ENCODE measurements around the gene ATG4A. TPM values are rescaled to one million over a fixed set of nuclear protein-coding genes. Genes with fewer than 3 reads are reported as not detected.
A peak's percentile ranks its signal among the peaks of the same experiment; 100 is the strongest.

Gene ATG4A
- polyA plus RNA-seq, 3 donors: 6.6 to 16.8 (median 16.6) TPM

DNA sequence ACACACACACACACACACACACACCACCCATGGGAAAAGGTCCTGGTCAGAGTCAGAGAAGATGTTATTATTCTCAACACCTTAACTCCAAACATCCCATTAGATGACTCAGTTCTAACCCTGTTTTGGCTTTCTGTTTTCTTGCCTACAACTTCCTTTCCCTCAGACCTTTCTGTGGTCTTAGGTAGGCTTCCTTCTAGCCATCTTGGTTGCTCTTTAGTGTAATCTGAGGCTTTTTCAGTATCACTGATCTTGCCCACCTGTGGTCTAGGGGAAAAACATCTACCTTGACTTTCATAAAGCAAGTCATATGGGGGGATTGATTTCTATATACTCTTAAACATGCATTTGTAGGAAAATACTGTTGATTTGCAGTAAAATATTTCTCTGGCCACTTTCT lies 56.9 kb downstream of the ATG4A start:
- H3K36me3 Mint-ChIP-seq: peaks cover 27 to 52% of the 10 kb centered on the region in 2 donors
- Histone ChIP-seq H3K36me3 (replicated peaks in 1 of 2; ENCODE audit: control insufficient read depth in 1 of 2, insufficient read depth in 2 of 2, low read length in 2 of 2) (peaks cover 0 to 43% of the 10 kb centered on the region in 2 donors), H3K27ac (ENCODE audit: low read depth in 1 of 2, low read length in 2 of 2) (no peak overlapping the region), H4K20me1 (ENCODE audit: insufficient read depth, low read length) (no peaks in the 10 kb centered on the region), H3K4me2 (replicated peaks; ENCODE audit: extremely low read depth, low read length, poor library complexity, severe bottlenecking) (no peak overlapping the region), H3K4me3 (replicated peaks in 1 of 3; ENCODE audit: low read depth in 2 of 3, low read length in 3 of 3) (no peak overlapping the region), H3K4me1 (ENCODE audit: control insufficient read depth in 1 of 2, insufficient read depth in 2 of 2, low read length in 2 of 2) (no peaks in the 10 kb centered on the region), H3K79me2 (ENCODE audit: insufficient read depth, low read length) (no peaks in the 10 kb centered on the region), H2AFZ (ENCODE audit: insufficient read depth, low read depth, low read length, poor library complexity, severe bottlenecking) (no peak overlapping the region), H3K27me3 (ENCODE audit: control insufficient read depth in 2 of 2, insufficient read depth in 2 of 2, low read length in 2 of 2) (no peaks in the 10 kb centered on the region), H3K9ac (ENCODE audit: insufficient read depth, low read length, poor library complexity, severe bottlenecking) (no peak overlapping the region), H3K9me3 (replicated peaks in 1 of 2; ENCODE audit: control insufficient read depth in 1 of 2, insufficient read depth in 1 of 2, low read length in 2 of 2) (no peaks in the 10 kb centered on the region)
- no peak for DNase-seq
- H3K27ac Mint-ChIP-seq: no peak overlapping the region
- intact Hi-C loops (cut with micrococcal nuclease): no loop called here
- H3K27me3 Mint-ChIP-seq (ENCODE audit: low read depth in 3 of 3): peaks cover 0 to 4% (median 0%) of the 10 kb centered on the region in 3 donors
- no peaks in the 10 kb centered on the region for H3K4me1 Mint-ChIP-seq
- TF ChIP-seq, protein P1, sequence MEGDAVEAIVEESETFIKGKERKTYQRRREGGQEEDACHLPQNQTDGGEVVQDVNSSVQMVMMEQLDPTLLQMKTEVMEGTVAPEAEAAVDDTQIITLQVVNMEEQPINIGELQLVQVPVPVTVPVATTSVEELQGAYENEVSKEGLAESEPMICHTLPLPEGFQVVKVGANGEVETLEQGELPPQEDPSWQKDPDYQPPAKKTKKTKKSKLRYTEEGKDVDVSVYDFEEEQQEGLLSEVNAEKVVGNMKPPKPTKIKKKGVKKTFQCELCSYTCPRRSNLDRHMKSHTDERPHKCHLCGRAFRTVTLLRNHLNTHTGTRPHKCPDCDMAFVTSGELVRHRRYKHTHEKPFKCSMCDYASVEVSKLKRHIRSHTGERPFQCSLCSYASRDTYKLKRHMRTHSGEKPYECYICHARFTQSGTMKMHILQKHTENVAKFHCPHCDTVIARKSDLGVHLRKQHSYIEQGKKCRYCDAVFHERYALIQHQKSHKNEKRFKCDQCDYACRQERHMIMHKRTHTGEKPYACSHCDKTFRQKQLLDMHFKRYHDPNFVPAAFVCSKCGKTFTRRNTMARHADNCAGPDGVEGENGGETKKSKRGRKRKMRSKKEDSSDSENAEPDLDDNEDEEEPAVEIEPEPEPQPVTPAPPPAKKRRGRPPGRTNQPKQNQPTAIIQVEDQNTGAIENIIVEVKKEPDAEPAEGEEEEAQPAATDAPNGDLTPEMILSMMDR (IDR thresholded peaks at IDR 0.05): no peak
- H3K9me3 Mint-ChIP-seq: peaks cover 0 to 3% (median 0%) of the 10 kb centered on the region in 7 donors
- no peak overlapping the region for H3K4me3 Mint-ChIP-seq

DNA sequence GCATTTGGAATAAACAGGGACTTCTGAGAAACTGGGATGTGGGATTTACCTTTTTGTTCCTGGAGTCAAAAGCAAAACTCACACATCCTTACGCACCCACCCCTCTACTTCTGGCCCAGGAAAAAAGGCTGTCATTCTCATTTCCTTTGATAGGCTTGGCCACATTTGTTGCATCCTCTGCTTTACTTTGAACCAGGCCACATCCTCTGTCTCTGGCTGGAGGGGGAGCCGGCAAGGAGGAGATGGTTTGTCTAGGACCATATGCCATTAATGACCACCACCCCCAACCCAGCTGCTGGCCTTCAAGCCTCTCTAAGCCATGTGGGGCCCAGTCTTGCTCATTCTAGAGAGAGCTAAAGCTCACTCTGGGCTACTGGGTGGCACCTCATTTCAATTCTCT lies 64.5 kb downstream of the ATG4A start:
- no peak for DNase-seq
- intact Hi-C loops (cut with micrococcal nuclease): no loop called here
- Histone ChIP-seq H3K79me2 (ENCODE audit: insufficient read depth, low read length) (no peaks in the 10 kb centered on the region), H2AFZ (ENCODE audit: insufficient read depth, low read depth, low read length, poor library complexity, severe bottlenecking) (no peak overlapping the region), H3K9me3 (replicated peaks in 1 of 2; ENCODE audit: control insufficient read depth in 1 of 2, insufficient read depth in 1 of 2, low read length in 2 of 2) (no peaks in the 10 kb centered on the region), H3K4me3 (replicated peaks in 1 of 3; ENCODE audit: low read depth in 2 of 3, low read length in 3 of 3) (no peak overlapping the region), H3K36me3 (replicated peaks in 1 of 2; ENCODE audit: control insufficient read depth in 1 of 2, insufficient read depth in 2 of 2, low read length in 2 of 2) (peaks cover 12 to 25% of the 10 kb centered on the region in 2 donors), H3K4me2 (replicated peaks; ENCODE audit: extremely low read depth, low read length, poor library complexity, severe bottlenecking) (no peak overlapping the region), H4K20me1 (ENCODE audit: insufficient read depth, low read length) (no peaks in the 10 kb centered on the region), H3K27ac (ENCODE audit: low read depth in 1 of 2, low read length in 2 of 2) (no peak overlapping the region), H3K9ac (ENCODE audit: insufficient read depth, low read length, poor library complexity, severe bottlenecking) (no peak overlapping the region), H3K4me1 (ENCODE audit: control insufficient read depth in 1 of 2, insufficient read depth in 2 of 2, low read length in 2 of 2) (no peaks in the 10 kb centered on the region), H3K27me3 (ENCODE audit: control insufficient read depth in 2 of 2, insufficient read depth in 2 of 2, low read length in 2 of 2) (no peaks in the 10 kb centered on the region)
- H3K4me1 Mint-ChIP-seq: no peaks in the 10 kb centered on the region
- H3K36me3 Mint-ChIP-seq: peaks cover 22 to 36% of the 10 kb centered on the region in 2 donors
- peak overlapping the region in 1 of 7 donors; percentile 68 for H3K27ac Mint-ChIP-seq
- no peak overlapping the region for H3K4me3 Mint-ChIP-seq
- no CpG with 5 or more reads among the region's 2 CpGs for WGBS (ENCODE audit: insufficient coverage)
- peaks cover 0 to 8% (median 0%) of the 10 kb centered on the region in 3 donors for H3K27me3 Mint-ChIP-seq (ENCODE audit: low read depth in 3 of 3)
- TF ChIP-seq, protein P1 (IDR thresholded peaks at IDR 0.05): no peak
- H3K9me3 Mint-ChIP-seq: no peaks in the 10 kb centered on the region

Measured in CD14-positive monocyte (primary cell).